Measurements from ENCODE around the gene CRB1. TPM values are rescaled to one million over a fixed set of nuclear protein-coding genes. Genes with fewer than 3 reads are reported as not detected.

CRB1 gene
- total RNA-seq, 4 donors from 2014 or later, result not detected

GRCh38 chr1:197303463-197303862, 35.4 kb downstream of the CRB1 start:
- no peak for DNase-seq
- TF ChIP-seq POLR2A (IDR thresholded peaks at IDR 0.05), result no peak
- TF ChIP-seq, protein P1, sequence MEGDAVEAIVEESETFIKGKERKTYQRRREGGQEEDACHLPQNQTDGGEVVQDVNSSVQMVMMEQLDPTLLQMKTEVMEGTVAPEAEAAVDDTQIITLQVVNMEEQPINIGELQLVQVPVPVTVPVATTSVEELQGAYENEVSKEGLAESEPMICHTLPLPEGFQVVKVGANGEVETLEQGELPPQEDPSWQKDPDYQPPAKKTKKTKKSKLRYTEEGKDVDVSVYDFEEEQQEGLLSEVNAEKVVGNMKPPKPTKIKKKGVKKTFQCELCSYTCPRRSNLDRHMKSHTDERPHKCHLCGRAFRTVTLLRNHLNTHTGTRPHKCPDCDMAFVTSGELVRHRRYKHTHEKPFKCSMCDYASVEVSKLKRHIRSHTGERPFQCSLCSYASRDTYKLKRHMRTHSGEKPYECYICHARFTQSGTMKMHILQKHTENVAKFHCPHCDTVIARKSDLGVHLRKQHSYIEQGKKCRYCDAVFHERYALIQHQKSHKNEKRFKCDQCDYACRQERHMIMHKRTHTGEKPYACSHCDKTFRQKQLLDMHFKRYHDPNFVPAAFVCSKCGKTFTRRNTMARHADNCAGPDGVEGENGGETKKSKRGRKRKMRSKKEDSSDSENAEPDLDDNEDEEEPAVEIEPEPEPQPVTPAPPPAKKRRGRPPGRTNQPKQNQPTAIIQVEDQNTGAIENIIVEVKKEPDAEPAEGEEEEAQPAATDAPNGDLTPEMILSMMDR (IDR thresholded peaks at IDR 0.05), result no peak
- no peaks in the 10 kb centered on the region for H3K4me1 ChIP-seq
- H3K27me3 ChIP-seq, result no peaks in the 10 kb centered on the region
- no peaks in the 10 kb centered on the region for H3K9me3 ChIP-seq
- no peak overlapping the region for H3K27ac ChIP-seq
- H3K36me3 ChIP-seq, result no peaks in the 10 kb centered on the region
- H3K4me3 ChIP-seq, result no peak overlapping the region

DNA sequence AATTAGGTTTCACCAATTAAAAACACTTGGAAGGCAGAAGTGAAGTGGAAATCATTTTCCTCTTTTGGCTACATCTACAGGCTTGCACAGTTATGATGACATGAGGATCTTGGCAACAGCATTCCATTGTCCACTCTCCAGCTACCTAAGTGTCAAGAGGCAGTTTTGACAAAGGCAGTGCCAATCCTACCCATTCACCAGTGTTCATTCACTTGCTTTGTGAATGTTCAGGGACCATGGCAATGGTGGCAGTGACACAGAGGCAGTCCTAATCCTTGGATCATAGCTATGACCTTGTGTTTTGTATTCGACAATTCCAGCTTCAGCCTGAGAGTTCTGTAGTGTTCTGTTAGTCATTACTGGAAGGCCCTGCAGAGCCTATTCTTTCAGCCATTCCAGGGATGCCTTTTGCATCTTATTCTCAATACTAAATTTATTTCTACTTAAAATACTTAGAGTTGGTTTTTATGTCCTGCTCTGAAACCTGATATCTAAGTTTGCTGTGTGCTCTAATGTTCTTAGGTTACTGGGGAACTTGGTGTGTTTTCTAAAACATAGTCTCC, 36.7 kb downstream of the CRB1 start:
- H3K4me3 ChIP-seq, result no peak overlapping the region
- H3K36me3 ChIP-seq, result no peaks in the 10 kb centered on the region
- no peak overlapping the region for H3K27ac ChIP-seq
- H3K9me3 ChIP-seq, result no peaks in the 10 kb centered on the region
- no peaks in the 10 kb centered on the region for H3K4me1 ChIP-seq
- TF ChIP-seq POLR2A (IDR thresholded peaks at IDR 0.05), result no peak
- TF ChIP-seq, protein P1 (IDR thresholded peaks at IDR 0.05), result no peak
- DNase-seq, result no peak
- no peaks in the 10 kb centered on the region for H3K27me3 ChIP-seq

DNA sequence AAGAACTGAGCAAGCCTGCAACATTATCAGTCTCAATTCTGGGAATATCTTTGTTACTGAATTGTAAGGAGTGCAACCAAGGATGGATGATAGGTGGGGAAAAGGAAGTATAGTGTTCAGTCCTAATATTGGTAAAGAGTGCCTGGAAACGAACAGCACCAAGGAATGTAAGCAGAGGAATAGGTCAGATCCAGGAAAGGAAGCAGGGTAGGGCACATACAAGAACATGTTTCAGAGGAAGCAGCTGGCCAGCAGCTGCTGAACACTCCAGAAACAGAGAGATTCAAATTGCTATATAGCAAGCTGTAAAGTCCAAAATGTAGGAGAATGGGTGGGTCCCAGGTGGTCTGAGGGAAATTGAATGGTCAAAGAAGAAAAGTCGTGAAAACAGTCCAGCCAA, 37.9 kb downstream of the CRB1 start:
- H3K4me3 ChIP-seq, result no peak overlapping the region
- H3K27ac ChIP-seq, result no peak overlapping the region
- TF ChIP-seq, protein P1 (IDR thresholded peaks at IDR 0.05), result no peak
- TF ChIP-seq POLR2A (IDR thresholded peaks at IDR 0.05), result no peak
- no peak for DNase-seq
- no peaks in the 10 kb centered on the region for H3K4me1 ChIP-seq
- no peaks in the 10 kb centered on the region for H3K27me3 ChIP-seq
- H3K36me3 ChIP-seq, result no peaks in the 10 kb centered on the region
- no peaks in the 10 kb centered on the region for H3K9me3 ChIP-seq

- no peaks in the 10 kb centered on the region for H3K27me3 ChIP-seq
- no peak overlapping the region for H3K4me3 ChIP-seq
- no peaks in the 10 kb centered on the region for H3K9me3 ChIP-seq
- TF ChIP-seq POLR2A (IDR thresholded peaks at IDR 0.05), result no peak
- TF ChIP-seq, protein P1 (IDR thresholded peaks at IDR 0.05), result no peak
- no peaks in the 10 kb centered on the region for H3K36me3 ChIP-seq
- H3K4me1 ChIP-seq, result no peaks in the 10 kb centered on the region
- H3K27ac ChIP-seq, result no peak overlapping the region
- no peak for DNase-seq
These were observed 38.5 kb downstream of the CRB1 start for GRCh38 chr1:197306381-197307062.

- no peaks in the 10 kb centered on the region for H3K4me1 ChIP-seq
- no peak for DNase-seq
- H3K9me3 ChIP-seq, result no peaks in the 10 kb centered on the region
- no peak for TF ChIP-seq POLR2A (IDR thresholded peaks at IDR 0.05)
- TF ChIP-seq, protein P1 (IDR thresholded peaks at IDR 0.05), result no peak
- H3K27me3 ChIP-seq, result no peaks in the 10 kb centered on the region
- no peak overlapping the region for H3K27ac ChIP-seq
- H3K4me3 ChIP-seq, result no peak overlapping the region
- H3K36me3 ChIP-seq, result no peaks in the 10 kb centered on the region
These were observed 39.1 kb downstream of the CRB1 start for GRCh38 chr1:197307136-197307535.
